ENCODE results near the gene PLCH1. TPM values are rescaled to one million over a fixed set of nuclear protein-coding genes. Genes with fewer than 3 reads are reported as not detected.

Gene PLCH1
- total RNA-seq, 1 experiment from 2014 or later, result 0.12 TPM

DNA sequence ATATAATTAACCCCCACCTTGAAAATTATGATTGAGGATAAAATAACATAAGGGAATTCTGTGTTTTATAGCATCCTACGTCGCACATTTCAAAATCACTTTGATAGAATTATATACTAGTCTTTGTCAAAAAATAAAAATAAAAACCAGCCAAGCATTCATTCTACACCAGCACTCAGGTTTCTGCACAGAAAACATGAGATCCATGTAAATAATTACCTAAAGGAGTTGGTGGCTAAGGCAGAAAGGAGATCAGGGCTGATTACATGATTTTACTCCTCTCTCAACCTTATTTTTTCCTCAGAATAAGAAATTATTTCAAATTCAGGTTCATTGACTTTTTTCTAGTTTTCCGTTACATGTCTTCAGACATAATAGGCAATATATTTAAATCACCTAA is 194.5 kb downstream of the PLCH1 start:
- Mint-ChIP-seq H3K36me3 (ENCODE audit: insufficient read depth, unreplicated experiment) (no peaks in the 10 kb centered on the region), H3K4me3 (ENCODE audit: unreplicated experiment) (no peak overlapping the region), H3K9me3 (ENCODE audit: unreplicated experiment) (no peaks in the 10 kb centered on the region), H3K4me1 (ENCODE audit: insufficient read depth, unreplicated experiment) (no peaks in the 10 kb centered on the region), H3K27me3 (ENCODE audit: insufficient read depth, unreplicated experiment) (no peaks in the 10 kb centered on the region), H3K27ac (ENCODE audit: low read depth, unreplicated experiment) (no peak overlapping the region)
- ChIA-PET POLR2A (no interaction called here), CTCF (no interaction called here)
- BruUV-seq (replicated peaks), result no TSS peak
- no peak for DNase-seq (ENCODE audit: unreplicated experiment)
- TF ChIP-seq, protein P1, sequence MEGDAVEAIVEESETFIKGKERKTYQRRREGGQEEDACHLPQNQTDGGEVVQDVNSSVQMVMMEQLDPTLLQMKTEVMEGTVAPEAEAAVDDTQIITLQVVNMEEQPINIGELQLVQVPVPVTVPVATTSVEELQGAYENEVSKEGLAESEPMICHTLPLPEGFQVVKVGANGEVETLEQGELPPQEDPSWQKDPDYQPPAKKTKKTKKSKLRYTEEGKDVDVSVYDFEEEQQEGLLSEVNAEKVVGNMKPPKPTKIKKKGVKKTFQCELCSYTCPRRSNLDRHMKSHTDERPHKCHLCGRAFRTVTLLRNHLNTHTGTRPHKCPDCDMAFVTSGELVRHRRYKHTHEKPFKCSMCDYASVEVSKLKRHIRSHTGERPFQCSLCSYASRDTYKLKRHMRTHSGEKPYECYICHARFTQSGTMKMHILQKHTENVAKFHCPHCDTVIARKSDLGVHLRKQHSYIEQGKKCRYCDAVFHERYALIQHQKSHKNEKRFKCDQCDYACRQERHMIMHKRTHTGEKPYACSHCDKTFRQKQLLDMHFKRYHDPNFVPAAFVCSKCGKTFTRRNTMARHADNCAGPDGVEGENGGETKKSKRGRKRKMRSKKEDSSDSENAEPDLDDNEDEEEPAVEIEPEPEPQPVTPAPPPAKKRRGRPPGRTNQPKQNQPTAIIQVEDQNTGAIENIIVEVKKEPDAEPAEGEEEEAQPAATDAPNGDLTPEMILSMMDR (IDR thresholded peaks at IDR 0.05; ENCODE audit: unreplicated experiment), result no peak
- intact Hi-C loops (cut with micrococcal nuclease), result no loop called here

DNA sequence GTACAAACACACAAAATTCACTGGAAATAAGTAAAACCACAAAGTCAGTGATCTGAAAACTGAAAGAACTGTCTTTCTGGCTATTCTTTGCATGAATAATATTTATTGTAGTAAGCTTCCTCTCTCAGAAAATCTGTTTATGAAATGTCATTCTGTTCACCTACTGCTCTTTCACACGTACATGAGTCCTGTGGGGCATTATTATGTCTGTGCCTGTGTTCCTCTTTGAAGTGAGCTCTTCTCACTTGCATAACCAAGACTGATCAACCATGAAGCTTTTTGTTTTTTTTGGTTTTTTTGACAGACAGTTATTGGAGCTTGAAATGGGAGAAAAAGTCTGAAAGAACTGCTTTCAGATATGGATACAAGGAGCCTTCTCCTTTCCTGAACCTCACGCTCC is 195.8 kb downstream of the PLCH1 start:
- no peak overlapping the region for H3K4me3 Mint-ChIP-seq (ENCODE audit: unreplicated experiment)
- ChIA-PET POLR2A (interaction anchor here (0.5 kb wide), 1 partner anchor 1757 kb away, joined by 3 read pairs; no protein-coding TSS in a partner anchor), CTCF (interaction anchor here (0.6 to 0.7 kb wide), 3 partner anchors 11 to 793 kb away, joined by 3 read pairs; no protein-coding TSS in a partner anchor)
- BruUV-seq (replicated peaks), result no TSS peak
- H3K36me3 Mint-ChIP-seq (ENCODE audit: insufficient read depth, unreplicated experiment), result no peaks in the 10 kb centered on the region
- no peak overlapping the region for H3K27ac Mint-ChIP-seq (ENCODE audit: low read depth, unreplicated experiment)
- H3K27me3 Mint-ChIP-seq (ENCODE audit: insufficient read depth, unreplicated experiment), result no peaks in the 10 kb centered on the region
- H3K4me1 Mint-ChIP-seq (ENCODE audit: insufficient read depth, unreplicated experiment), result no peaks in the 10 kb centered on the region
- no peaks in the 10 kb centered on the region for H3K9me3 Mint-ChIP-seq (ENCODE audit: unreplicated experiment)
- intact Hi-C loops (cut with micrococcal nuclease), result no loop called here
- TF ChIP-seq, protein P1 (IDR thresholded peaks at IDR 0.05; ENCODE audit: unreplicated experiment), result no peak
- no peak for DNase-seq (ENCODE audit: unreplicated experiment)

DNA sequence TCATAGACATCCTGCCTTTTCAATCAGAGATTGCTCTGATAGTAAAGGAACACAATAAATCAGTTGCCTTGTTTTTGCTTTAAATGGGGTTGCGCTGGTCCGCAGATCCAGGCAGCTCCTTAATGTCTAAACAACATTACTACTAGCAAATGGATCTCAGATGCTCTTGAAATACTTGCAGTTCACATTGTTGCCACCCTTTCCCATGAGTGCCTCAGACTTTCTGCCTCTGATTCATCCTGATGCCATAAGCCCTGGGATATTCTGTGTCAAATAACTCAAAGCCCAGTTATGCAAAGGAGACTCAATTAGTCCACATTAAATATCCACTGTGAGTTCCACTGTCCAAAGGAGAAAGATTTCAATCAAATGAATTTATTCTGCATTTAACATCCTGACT is 196.7 kb downstream of the PLCH1 start:
- CTCF ChIA-PET, result no interaction called here

DNA sequence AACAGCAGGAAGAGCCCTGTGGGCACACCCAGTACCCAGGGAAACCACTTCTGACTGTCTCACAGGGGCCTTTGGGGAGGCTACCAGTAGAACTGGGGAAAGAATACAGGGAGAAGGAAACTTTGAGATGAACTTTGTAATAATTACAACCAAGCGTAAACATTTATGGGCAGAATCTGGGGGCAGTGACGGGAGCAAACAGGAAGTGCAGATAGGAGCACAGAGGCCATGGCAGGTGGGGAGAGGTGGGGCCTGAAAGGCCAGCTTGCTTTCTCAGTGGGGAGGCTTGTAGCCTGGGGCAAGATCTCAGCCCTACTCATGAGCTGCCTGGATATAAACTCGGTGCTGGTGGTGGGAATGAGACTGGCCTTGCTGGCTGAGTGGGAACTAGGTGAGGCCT is 209.8 kb downstream of the PLCH1 start:
- Mint-ChIP-seq H3K4me3 (ENCODE audit: unreplicated experiment) (no peak overlapping the region), H3K27me3 (ENCODE audit: insufficient read depth, unreplicated experiment) (no peaks in the 10 kb centered on the region), H3K36me3 (ENCODE audit: insufficient read depth, unreplicated experiment) (no peaks in the 10 kb centered on the region), H3K9me3 (ENCODE audit: unreplicated experiment) (peaks cover 7% of the 10 kb centered on the region), H3K27ac (ENCODE audit: low read depth, unreplicated experiment) (no peak overlapping the region), H3K4me1 (ENCODE audit: insufficient read depth, unreplicated experiment) (no peaks in the 10 kb centered on the region)
- BruUV-seq (replicated peaks), result no TSS peak
- intact Hi-C loops (cut with micrococcal nuclease), result no loop called here
- no peak for DNase-seq (ENCODE audit: unreplicated experiment)
- POLR2A ChIA-PET, result no interaction called here
- CTCF ChIA-PET, result no interaction called here
- TF ChIP-seq, protein P1 (IDR thresholded peaks at IDR 0.05; ENCODE audit: unreplicated experiment), result no peak

More for the DNA sequence above, 196.7 kb downstream of the PLCH1 start:
- POLR2A ChIA-PET, result no interaction called here
- H3K4me3 Mint-ChIP-seq (ENCODE audit: unreplicated experiment), result no peak overlapping the region
- BruUV-seq (replicated peaks), result no TSS peak
- no peak overlapping the region for H3K27ac Mint-ChIP-seq (ENCODE audit: low read depth, unreplicated experiment)
- TF ChIP-seq, protein P1 (IDR thresholded peaks at IDR 0.05; ENCODE audit: unreplicated experiment), result no peak
- no peaks in the 10 kb centered on the region for H3K9me3 Mint-ChIP-seq (ENCODE audit: unreplicated experiment)
- H3K36me3 Mint-ChIP-seq (ENCODE audit: insufficient read depth, unreplicated experiment), result no peaks in the 10 kb centered on the region
- H3K27me3 Mint-ChIP-seq (ENCODE audit: insufficient read depth, unreplicated experiment), result no peaks in the 10 kb centered on the region
- no peaks in the 10 kb centered on the region for H3K4me1 Mint-ChIP-seq (ENCODE audit: insufficient read depth, unreplicated experiment)
- peak; percentile 22 for DNase-seq (ENCODE audit: unreplicated experiment)
- intact Hi-C loops (cut with micrococcal nuclease), result no loop called here
